HG02852 (cell line): Measurements from ENCODE around the gene ZNF487.
A peak's percentile ranks its signal among the peaks of the same experiment; 100 is the strongest.
"Not testable (repeated sequence)": the region's sequence is repeated elsewhere in the genome, so short reads cannot be mapped to it uniquely, and the experiment has no call there.

Experiments
- ATAC-seq: cut with Tn5 transposase; IDR thresholded peaks from one replicate; pipeline ENCODE4 v1.9.1; 2021; ENCODE audit warnings: mild to moderate bottlenecking, moderate library complexity; ENCODE audit not compliant: unreplicated experiment

Gene ZNF487

DNA sequence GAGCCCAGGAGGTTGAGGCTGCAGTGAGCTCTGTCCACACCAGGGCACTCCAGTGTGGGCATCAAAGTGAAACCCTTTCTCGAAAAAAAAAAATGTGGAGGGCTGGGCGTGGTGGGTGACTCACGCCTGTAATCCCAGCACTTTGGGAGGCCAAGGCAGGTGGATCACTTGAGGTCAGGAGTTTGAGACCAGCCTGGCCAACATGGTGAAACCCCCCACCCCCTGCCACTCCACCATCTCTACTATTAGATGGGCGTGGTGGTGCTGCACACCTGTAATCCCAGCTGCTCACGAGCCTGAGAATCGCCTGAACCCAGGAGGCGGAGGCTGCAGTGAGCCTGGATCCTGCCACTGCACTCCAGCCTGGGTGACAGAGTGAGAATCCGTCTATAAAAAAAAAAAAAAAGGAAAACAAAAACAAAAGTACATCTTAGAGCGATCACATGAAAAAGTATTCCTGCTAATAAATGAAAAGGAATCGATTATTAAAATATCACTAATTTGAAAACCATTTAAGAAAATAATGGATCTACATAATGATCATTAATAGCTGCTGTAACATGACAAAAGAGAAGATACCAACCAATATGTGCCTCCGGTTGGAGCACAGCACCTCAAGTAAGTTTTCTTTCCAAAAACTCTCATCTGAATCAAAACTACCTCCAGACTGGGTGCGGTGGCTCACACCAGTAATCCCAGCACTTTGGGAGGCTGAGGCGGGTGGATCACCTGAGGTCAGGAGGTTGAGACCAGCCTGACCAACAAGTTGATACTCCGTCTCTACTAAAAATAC lies 32.8 kb upstream of the ZNF487 start:
- ATAC-seq, result no peak

DNA sequence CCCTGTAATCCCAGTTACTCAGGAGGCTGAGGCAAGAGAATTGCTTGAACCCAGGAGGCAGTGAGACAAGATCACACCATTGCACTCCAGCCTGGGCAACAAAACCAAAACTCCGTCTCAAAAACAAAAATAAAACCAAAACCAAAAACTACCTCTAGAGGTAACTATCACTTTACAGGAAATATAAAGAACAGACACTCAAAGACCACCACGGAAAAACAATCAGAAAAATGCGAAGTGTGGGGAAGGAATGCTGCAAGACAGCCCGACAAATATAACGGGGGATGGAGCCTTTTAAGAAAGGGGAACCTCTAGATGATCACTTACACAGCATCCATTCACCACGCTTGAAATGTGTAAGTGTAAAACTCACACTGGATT lies 32.2 kb upstream of the ZNF487 start:
- ATAC-seq, result no peak

DNA sequence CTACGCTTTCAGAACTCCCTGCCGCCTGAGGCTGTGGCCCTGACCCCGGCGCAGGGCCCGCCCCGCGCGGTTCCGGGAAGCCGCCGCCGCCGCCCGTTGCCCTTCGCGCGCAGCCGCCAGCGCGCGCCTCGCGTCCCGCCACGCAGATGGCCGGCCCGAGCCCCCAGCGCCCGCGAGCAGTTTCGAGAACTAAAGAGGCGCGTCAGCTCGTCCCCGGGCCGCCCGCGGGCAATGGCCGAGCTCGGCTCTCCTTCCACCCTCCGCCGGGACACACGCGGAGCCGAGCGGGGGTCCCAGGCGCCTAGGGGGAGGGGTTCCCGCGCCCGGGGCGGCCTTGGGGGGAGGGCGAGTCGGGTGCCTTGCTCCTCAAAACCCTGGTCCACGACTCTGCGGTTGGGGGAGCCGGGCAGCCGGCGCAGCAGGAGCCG lies 29.7 kb upstream of the ZNF487 start:
- ATAC-seq, result peak; percentile 24

DNA sequence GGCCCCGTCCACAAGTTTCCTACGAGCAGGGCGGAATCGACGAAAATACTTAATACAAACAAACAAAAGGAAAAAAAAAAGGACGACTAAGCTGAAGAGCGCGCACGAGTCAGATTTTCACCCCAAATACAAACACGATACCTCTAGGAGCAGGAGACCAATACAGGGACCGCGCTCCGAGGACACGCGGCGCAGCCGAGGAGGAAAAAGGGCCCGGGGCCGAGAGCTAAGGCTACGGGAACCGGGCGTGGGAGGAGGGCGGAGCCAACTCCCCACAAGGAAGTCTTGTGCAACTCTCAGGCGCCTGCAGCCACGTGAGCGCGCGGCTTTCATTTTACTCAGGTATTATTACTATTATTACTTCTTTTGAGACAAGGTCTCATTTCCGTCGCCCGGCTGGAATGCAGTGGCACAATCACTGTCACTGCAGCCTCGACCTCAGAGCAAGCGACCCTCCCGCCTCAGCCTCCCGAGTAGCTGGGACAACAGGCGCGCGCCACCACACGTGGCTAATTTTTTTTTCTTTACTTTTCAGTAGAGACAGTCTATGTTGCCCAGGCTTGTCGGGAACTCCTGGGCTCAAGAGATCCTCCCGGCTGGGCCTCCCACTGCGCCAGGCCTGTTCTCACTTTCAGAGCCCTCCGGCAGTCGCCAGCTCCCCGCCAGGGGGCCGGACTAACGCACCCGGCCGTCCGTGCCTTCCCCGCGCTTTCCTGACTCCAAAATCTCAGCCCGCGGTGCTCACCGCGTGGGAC lies 29.2 kb upstream of the ZNF487 start:
- ATAC-seq, result peak; percentile 50

DNA sequence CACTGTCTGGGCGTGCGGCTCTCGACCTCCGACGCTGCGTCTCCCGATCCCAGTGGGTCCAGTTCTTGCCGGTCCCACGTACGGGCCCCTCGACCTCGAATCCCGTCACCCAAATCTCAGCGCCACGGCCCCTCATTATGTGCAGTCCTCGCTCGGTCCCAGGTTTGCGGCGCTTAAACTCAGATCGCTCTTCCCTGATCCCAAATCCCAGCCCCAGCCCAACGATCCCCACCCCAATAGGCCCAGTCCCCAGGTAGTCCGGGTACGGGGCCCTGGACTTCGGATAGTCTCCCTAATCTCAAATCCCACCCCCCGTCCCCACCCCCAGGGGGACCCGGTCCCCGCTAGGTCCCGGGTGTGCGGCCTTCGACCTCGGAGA lies 28.6 kb upstream of the ZNF487 start:
- peak; percentile 0 for ATAC-seq

DNA sequence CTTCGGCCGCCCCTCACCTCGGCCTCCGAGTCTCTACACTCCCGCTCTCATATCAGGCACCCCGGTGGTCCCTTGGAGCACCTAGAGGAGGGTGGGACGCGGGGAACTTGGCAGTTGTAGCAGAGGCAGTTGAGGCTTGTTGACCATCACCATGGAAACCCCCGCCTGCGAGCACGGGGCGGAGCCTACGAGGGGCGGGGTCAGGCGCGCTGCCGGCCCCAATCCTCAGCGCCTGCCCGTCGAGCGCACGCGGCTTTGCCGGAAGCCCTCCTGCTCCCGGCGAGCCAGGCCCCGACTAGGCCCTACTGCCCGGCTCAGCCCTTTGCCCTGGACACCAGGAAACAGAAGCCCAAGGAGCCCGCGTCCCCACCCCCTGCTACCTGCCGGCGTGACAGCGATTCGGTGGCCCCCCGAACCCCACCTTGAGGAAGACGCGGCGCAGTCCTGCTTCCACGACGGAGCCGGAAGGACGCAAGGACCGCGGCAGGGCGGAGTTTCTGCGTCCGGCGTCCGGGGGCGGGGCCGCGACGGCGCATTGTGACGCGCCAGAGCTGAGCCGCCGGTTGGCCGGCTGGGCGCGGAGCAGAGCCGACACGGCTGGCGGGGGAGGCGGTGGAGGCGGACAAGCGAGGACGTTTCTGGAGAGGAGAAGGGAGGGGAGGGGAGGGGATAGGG lies 28.1 kb upstream of the ZNF487 start, which contains the start of gene HNRNPF:
HNRNPF (minus strand) TSS at position 477 of the 675 bp plus-strand sequence. CDS start 21,302 bp downstream, outside the sequence.
- ATAC-seq, result peak; percentile 62

DNA sequence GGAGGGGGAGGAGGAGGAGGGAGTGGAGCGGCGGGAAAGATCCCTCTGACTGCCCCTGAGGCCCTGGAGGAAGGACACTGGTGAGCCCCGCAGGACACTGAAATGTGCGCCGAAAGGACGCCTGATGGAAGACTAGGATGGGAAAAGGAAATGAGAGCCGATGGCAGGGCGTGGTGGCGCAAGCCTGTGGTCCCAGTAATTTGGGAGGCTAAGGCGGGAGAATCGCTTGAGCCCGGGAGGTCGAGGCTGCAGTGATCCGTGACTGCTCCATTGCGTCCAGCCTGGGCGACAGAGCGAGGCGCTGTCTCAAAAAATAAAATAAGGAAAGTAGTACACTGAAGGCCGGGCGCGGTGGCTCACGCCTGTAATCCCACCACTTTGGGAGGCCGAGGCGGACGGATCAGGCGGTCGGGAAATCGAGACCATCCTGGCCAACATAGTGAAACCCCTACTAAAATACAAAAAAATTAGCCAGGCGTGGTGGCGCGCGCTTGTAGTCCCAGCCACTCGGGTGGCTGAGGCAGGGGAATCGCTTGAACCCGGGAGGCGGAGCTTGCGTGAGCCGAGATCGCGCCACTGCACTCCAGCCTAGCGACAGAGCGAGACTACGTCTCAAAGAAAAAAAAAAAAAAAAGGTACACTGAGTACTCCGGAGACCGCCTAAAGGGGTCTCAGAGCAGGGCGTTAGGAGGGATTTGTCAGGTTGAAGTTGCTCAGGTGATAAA lies 27.4 kb upstream of the ZNF487 start:
- ATAC-seq, result no peak

DNA sequence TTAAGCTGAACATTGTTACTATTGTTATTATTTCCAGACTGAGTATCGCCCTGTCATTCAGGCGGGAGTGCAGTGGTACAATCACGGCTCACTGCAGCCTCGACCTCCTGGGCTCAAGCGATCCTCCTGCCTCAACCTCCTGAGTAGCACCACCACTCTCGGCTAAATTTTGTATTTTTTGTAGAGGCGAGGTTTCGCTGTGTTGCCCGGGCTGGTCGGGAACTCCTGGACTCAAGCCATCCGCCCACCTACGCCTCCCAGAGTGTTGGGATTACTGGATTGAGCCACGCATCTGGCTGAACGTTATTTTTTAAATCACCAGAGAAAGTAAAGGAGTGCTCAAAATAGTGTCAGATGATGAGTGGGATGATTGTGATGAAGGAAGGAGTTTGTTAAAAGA lies 26.6 kb upstream of the ZNF487 start:
- no peak for ATAC-seq

DNA sequence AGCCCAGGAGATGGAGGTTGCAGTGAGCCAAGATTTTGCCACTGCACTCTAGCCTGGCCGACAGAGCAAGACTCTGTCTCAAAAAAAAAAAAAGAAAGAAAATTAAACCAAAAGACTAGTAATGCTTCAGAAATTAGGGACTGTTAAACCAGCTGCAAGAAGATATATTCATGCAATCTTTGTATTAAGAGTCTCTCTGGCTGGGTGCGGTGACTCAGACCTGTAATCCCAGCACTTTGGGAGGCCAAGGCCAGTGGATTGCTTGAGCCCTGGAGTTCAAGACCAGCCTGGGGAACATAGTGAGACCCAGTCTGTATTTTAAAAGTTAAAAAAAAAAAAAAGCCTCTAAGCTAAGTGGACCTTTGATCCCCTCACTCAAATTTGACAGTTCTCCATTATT lies 25.4 kb upstream of the ZNF487 start:
- no peak for ATAC-seq

DNA sequence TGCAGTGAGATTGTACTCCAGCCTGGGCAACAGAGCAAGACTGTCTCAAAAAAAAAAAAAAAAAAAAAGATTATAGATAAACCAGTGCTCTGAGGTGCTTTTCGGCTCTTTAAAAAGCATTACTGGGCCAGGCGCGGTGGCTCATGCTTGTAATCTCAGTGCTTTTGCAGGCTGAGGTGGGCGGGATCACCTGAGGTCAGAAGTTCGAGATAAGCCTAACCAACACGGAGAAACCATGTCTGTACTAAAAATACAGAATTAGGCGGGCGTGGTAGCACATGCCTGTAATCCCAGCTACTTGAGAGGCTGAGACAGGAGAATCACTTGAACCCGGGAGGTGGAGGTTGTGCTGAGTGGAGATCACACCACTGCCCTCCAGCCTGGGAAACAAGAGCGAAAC lies 21.4 kb upstream of the ZNF487 start:
- ATAC-seq, result no peak

DNA sequence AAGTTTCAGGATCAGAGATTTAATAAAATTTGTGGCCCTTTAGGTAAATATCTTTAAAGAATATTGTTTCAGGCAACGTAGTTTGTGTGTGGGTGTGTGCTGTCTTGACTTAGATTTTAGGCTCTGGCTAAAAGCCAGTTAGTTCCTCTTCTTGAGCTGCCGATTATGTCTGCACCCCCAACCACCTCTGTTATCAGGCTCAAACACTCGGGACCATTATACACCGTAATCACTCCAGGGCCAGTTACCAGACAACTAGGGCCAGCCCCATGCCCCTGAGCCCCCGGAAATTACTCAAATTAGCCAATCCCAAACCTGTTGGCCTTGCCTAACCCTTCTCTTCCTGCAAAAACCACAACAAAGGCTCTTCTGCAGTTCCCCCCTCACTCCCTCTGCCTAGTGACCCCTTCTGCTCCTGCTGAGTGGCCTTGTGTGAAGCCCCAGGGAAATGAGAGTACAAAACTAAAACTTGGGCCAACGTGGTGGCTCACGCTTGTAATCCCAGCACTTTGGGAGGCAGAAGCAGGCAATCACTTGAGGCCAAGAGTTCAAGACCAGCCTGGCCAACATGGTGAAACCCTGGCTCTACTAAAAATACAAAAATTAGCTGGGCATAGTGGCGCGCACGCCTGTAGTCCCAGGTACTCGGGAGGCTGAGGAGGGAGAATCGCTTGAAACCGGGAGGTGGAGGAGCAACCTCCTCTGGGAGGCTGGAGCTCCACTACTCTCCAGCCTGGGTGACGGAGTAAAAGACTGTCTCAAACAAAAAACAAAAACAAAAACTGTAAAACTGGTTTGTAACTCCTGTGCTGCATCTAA lies 18.8 kb upstream of the ZNF487 start:
- ATAC-seq, result peak; percentile 30

DNA sequence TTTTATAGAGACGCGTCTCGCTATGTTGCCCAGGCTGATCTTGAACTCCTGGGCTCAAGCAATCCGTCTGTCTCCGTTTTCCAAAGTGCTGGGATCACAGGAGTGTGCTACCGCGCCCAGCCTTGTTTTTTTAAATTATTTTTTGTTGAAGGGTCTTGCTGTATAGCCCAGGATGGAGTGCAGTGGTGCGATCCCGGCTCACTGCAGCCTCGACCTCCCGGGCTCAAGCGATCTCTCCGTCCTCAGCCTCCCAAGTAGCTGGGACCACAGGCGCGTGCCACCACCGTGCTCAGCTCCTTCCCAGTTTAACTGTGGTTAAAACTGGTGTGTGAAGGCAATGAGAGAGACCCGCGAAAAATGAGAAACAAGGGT lies 16.9 kb upstream of the ZNF487 start:
- peak; percentile 6 for ATAC-seq

DNA sequence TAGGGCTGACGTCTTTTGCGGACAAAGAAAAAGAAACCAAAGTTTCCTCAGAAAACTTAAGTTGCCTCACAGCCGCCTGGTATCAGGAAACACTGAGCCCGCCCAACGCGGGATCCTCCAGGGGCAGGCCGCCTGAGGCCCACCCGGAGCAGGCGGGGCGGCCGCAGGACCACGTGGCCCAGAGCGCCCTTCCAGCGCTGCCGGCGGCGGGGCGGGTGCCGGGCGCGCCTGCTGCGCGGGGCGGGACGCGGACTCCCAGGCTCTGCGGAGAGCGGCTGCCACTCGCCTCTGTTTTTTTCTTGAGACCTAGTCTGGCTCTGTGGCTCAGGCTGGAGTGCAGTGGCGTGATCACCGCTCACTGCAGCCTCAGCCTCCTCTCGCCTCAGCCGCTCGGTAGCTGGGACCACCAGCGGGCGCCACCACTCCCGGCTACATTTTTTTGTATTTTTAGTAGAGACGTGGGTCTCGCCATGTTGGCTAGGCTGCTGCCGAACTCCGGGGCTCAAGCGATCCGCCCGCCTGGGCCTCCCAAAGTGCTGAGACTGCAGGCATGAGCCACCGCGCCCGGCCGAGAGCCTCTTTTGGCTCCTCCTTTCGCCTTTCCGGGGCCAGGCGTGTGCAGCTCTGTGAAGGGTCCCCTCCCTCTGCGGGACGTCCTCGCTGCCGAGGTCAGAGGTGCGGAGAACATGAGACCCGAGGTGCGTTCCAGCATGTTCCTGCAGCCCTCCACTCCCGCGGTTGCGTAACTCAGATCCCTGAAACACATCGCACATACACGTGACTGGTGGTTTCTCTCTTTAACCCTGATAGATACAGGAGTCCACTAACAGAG lies 16.3 kb upstream of the ZNF487 start:
- ATAC-seq, result peak; percentile 83

DNA sequence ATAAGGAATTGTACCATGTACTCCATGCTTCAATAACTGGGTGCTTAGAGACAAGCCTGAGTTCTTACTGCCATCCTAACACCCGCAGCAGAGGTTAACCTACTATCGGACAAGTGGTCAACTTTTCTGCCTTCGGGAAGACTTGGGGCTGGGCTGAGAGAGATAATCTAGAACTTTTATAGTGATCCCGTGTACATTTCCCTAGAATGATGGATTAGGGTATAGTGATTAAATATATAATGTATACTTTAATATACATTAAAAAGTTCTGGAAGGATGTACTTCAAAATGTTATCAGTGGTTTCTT lies 15.8 kb upstream of the ZNF487 start:
- ATAC-seq, result no peak

DNA sequence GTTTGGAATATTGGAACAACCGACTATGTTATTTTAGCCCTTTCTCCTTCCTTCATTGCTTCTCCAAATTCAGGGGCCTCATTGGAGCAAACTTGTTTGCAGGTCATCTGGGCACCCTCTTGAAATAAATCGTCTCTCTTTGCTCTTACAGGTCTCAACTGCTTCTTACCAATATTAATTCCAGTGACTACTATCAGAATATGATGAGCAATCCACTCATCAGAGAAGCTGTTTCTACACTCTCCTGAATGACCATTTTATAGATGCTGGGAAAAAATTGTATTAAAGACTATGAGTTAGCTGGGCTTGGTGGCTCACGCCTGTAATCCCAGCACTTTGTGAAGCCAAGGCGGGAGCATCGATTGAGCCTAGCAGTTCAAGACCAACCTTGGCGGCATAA lies 15.4 kb upstream of the ZNF487 start:
- ATAC-seq, result no peak

DNA sequence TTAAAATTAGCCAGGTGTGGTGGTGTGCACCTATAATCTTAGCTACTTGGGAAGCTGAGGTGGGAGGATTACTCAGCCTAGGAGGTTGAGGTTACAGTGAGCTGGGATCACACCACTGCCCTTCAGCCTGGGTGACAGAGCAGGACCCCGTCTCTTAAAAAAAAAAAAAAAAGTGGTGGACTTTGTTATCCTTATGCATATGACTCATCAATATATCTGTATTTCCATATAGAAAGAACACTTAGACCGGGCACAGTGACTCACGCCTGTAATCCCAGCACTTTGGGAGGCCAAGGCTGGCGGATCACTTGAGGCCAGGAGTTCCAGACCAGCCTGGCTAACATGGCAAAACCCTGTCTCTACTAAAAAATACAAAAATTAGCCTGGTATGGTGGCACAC lies 15.0 kb upstream of the ZNF487 start:
- not testable (repeated sequence) for ATAC-seq

DNA sequence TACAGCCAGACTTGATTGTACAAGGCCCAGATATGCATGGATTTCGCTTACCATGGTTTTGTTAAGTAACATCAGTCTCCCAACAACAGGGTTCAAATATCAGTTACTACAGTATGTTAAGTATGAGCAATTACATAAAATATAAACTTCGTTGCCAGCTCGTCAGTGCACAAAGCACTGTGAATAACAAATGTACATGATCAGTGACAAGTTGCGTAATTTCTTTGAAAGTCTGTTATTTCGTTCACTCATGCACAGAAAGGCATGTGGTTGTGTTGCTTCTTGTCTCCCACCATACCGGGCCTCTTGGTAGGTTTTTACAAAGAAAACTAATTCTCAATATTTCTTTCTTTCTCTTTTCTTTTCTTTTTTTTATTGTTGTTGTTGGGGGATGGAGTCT lies 12.5 kb upstream of the ZNF487 start:
- ATAC-seq, result no peak

DNA sequence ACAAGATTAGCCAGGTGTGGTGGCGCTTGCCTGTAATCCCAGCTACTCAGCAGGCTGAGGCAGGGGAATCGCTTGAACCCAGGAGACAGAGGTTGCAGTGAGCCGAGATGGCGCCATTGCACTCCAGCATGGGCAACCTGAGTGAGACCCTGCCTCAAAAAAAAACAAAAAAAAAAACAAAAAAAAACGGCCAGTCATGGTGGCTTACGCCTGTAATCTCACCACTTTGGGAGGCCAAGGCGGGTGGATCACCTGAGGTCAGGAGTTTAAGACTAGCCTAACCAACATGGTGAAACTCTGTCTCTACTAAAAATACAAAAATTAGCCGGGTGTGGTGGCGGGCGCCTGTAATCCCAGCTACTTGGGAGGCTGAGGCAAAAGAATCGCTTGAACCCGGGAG lies 10.4 kb upstream of the ZNF487 start:
- ATAC-seq, result not testable (repeated sequence)

DNA sequence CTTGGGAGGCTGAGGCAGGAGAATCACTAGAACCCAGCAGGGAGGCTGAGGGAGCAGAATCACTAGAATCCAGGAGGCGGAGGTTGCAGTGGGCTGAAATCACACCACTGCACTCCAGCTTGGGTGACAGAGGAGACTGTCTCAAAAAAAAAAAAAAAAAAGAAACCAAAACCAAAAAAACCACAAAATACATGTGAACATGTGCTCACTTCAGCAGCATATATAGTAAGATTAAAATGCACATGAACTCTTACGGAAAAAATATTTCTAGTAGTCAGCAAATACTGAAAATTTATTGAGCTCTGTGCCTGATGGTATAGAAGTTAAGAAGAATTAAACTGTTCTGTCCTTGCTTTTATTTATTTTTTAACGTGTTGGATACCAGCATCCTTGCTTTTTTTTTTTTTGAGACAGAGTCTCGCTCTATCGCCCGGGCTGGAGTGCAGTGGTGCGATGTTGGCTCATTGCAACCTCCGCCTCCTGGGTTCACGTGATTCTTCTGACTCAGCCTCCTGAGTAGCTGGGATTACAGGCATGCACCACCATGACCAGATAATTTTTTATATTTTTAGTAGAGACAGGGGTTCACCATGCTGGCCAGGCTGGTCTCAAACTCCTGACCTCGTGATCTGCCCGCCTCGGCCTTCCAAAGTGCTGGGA lies 9.6 kb upstream of the ZNF487 start:
- peak; percentile 69 for ATAC-seq
